Measurements from ENCODE around the gene PLSCR3.

DNA sequence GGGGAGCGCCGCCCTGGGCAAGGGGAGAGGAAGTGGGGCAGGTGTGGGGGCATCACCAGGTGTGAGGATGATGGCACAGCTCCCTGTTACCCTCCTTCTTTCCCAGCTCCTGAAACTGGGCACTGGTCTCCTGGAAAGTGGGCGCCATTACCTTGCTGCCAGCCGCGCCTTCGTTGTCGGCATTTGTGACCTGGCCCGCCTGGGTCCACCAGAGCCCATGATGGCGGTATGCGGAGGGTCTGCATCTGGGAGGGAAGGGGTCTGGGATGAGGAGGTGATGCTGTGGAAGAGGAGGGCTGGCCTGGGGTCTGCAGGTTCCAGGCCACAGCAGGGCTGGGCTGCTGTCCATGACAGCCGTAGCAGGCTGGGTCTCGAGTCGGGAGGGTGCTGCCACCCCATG lies 52.5 kb downstream of the PLSCR3 start:
- TF ChIP-seq, protein P1, sequence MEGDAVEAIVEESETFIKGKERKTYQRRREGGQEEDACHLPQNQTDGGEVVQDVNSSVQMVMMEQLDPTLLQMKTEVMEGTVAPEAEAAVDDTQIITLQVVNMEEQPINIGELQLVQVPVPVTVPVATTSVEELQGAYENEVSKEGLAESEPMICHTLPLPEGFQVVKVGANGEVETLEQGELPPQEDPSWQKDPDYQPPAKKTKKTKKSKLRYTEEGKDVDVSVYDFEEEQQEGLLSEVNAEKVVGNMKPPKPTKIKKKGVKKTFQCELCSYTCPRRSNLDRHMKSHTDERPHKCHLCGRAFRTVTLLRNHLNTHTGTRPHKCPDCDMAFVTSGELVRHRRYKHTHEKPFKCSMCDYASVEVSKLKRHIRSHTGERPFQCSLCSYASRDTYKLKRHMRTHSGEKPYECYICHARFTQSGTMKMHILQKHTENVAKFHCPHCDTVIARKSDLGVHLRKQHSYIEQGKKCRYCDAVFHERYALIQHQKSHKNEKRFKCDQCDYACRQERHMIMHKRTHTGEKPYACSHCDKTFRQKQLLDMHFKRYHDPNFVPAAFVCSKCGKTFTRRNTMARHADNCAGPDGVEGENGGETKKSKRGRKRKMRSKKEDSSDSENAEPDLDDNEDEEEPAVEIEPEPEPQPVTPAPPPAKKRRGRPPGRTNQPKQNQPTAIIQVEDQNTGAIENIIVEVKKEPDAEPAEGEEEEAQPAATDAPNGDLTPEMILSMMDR (IDR thresholded peaks at IDR 0.05): no peak
- TF ChIP-seq POLR2A (IDR thresholded peaks at IDR 0.05): no peak

All from thyroid gland (tissue), 4 donors.